ENCODE results near the gene DAAM2. TPM values are rescaled to one million over a fixed set of nuclear protein-coding genes. Genes with fewer than 3 reads are reported as not detected.

The DAAM2 gene
- total and polyA plus RNA-seq, 2 of the 8 experiments (the other 6 are each of a cell fraction or from before 2014, with no cell fraction given): 1.5 to 2.9 TPM

DNA sequence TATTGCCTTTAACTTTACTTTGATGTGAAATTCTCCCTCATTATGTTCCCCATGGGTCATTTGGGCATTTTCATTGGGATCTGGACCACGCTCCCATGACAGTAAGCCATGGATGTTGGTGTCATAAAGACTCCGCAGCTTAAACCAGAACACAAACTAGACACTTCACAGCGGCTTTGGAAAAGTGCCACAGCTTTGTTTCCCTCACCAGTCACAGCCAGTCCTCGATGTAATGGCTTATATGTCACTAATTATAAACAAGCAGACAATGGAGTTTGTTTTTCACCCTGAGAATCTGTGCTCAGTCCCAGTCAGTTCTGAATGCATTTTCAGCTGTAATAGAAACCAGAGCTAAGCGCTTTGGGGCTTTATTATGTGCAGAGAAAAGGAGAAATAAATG is 23.2 kb upstream of the DAAM2 start:
- H3K79me1 ChIP-seq (ENCODE audit: low read depth, low read length): no peaks in the 10 kb centered on the region
- H3K14ac ChIP-seq (ENCODE audit: insufficient read length): no peak overlapping the region
- H3K36me3 ChIP-seq (ENCODE audit: control insufficient read depth in 2 of 4, insufficient read depth in 4 of 4, low read length in 3 of 4): no peaks in the 10 kb centered on the region
- H3K4me3 ChIP-seq (ENCODE audit: extremely low read depth in 1 of 4, insufficient read depth in 2 of 4, low read depth in 3 of 4, low read length in 4 of 4): no peak overlapping the region
- H4K91ac ChIP-seq (replicated peaks; ENCODE audit: insufficient read length, low read length): no peak overlapping the region
- no peak overlapping the region for H3K4me2 ChIP-seq (ENCODE audit: insufficient read depth in 1 of 2, low read depth in 2 of 2, low read length in 2 of 2)
- no peak overlapping the region for H4K8ac ChIP-seq (ENCODE audit: extremely low read depth, insufficient read depth, low read length)
- no peak overlapping the region for H3K56ac ChIP-seq (replicated peaks; ENCODE audit: insufficient read length, low read depth, low read length)
- no peak overlapping the region for H2AK5ac ChIP-seq (ENCODE audit: low read depth, low read length)
- no peaks in the 10 kb centered on the region for H3K79me2 ChIP-seq (ENCODE audit: control insufficient read depth in 1 of 2, insufficient read depth in 2 of 2, low read length in 2 of 2)
- H2AFZ ChIP-seq (ENCODE audit: low read length): no peak overlapping the region
- POLR2A ChIA-PET (ENCODE audit: partially characterized antibody): no interaction called here
- CTCF ChIA-PET (ENCODE audit: partially characterized antibody): no interaction called here
- no peak overlapping the region for H3K18ac ChIP-seq (ENCODE audit: extremely low read depth, low read length)
- H4K20me1 ChIP-seq (replicated peaks in 1 of 2; ENCODE audit: control insufficient read depth in 1 of 2, insufficient read depth in 2 of 2, low read length in 2 of 2): no peaks in the 10 kb centered on the region
- H2BK5ac ChIP-seq (ENCODE audit: low read depth, low read length): no peak overlapping the region
- H3K4ac ChIP-seq (replicated peaks; ENCODE audit: insufficient read length, low read depth, low read length): no peak overlapping the region
- H3K27me3 ChIP-seq (replicated peaks in 1 of 4; ENCODE audit: control insufficient read depth in 3 of 4, extremely low read depth in 1 of 4, insufficient read depth in 3 of 4, low read length in 3 of 4): no peaks in the 10 kb centered on the region
- H2BK20ac ChIP-seq (ENCODE audit: low read length): no peak overlapping the region
- no peak overlapping the region for H4K5ac ChIP-seq (ENCODE audit: insufficient read length, low read depth, low read length)
- no peak overlapping the region for H3K9ac ChIP-seq (replicated peaks in 1 of 4; ENCODE audit: extremely low read depth in 1 of 4, low read depth in 3 of 4, low read length in 3 of 4)
- H3K4me1 ChIP-seq (replicated peaks in 1 of 4; ENCODE audit: control insufficient read depth in 3 of 4, insufficient read depth in 4 of 4, low read length in 3 of 4): no peaks in the 10 kb centered on the region
- no peak overlapping the region for H2BK15ac ChIP-seq (ENCODE audit: low read length)
- FAIRE-seq (no peak), DNase-seq (ENCODE audit: low read depth in 1 of 2, low spot score in 2 of 2) (no peak)
- H2BK120ac ChIP-seq (replicated peaks; ENCODE audit: low read depth, low read length): no peak overlapping the region
- no peak overlapping the region for H3K27ac ChIP-seq (ENCODE audit: low read depth, low read length)
- H3K23me2 ChIP-seq (ENCODE audit: low read depth, low read length): no peaks in the 10 kb centered on the region
- 95% methylated on average over 5 of the region's 5 CpGs; no CpG with 5 or more reads in 1 of the 2 experiments for WGBS, 2 experiments (ENCODE audit: extremely low coverage in 1 of 2, insufficient coverage in 1 of 2, insufficient read length in 1 of 2, insufficient replicate concordance in 2 of 2, low coverage in 1 of 2, low lambda C conversion rate in 2 of 2, missing lambda C conversion rate in 1 of 2)
- H3K9me3 ChIP-seq (ENCODE audit: insufficient read depth in 2 of 2, low read depth in 1 of 2, low read length in 1 of 2): no peaks in the 10 kb centered on the region
- no peak overlapping the region for H3K23ac ChIP-seq (ENCODE audit: insufficient read length)
- no peak overlapping the region for H2BK12ac ChIP-seq (ENCODE audit: low read depth, low read length)
- TF ChIP-seq, protein P1, sequence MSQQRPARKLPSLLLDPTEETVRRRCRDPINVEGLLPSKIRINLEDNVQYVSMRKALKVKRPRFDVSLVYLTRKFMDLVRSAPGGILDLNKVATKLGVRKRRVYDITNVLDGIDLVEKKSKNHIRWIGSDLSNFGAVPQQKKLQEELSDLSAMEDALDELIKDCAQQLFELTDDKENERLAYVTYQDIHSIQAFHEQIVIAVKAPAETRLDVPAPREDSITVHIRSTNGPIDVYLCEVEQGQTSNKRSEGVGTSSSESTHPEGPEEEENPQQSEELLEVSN (IDR thresholded peaks at IDR 0.05): no peak
- TF ChIP-seq HDAC6 (IDR thresholded peaks at IDR 0.05; ENCODE audit: low read depth, low read length): no peak
- TF ChIP-seq CHD1 (IDR thresholded peaks at IDR 0.05; ENCODE audit: low read depth, low read length): no peak
- no peak for TF ChIP-seq CHD2 (IDR thresholded peaks at IDR 0.05; ENCODE audit: low read length)
- TF ChIP-seq KDM1A (IDR thresholded peaks at IDR 0.05; ENCODE audit: borderline replicate concordance, low read length): no peak
- TF ChIP-seq JUND (IDR thresholded peaks at IDR 0.05; ENCODE audit: low read length): no peak
- TF ChIP-seq YY1 (IDR thresholded peaks at IDR 0.05; ENCODE audit: low read depth, low read length): no peak
- no peak for TF ChIP-seq POLR2AphosphoS5 (IDR thresholded peaks at IDR 0.05; ENCODE audit: low read depth, low read length)
- TF ChIP-seq ZNF274 (IDR thresholded peaks at IDR 0.05; ENCODE audit: borderline replicate concordance, extremely low read depth, low read length): no peak
- TF ChIP-seq, protein P2, sequence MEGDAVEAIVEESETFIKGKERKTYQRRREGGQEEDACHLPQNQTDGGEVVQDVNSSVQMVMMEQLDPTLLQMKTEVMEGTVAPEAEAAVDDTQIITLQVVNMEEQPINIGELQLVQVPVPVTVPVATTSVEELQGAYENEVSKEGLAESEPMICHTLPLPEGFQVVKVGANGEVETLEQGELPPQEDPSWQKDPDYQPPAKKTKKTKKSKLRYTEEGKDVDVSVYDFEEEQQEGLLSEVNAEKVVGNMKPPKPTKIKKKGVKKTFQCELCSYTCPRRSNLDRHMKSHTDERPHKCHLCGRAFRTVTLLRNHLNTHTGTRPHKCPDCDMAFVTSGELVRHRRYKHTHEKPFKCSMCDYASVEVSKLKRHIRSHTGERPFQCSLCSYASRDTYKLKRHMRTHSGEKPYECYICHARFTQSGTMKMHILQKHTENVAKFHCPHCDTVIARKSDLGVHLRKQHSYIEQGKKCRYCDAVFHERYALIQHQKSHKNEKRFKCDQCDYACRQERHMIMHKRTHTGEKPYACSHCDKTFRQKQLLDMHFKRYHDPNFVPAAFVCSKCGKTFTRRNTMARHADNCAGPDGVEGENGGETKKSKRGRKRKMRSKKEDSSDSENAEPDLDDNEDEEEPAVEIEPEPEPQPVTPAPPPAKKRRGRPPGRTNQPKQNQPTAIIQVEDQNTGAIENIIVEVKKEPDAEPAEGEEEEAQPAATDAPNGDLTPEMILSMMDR (IDR thresholded peaks at IDR 0.05; ENCODE audit: control extremely low read depth in 1 of 3, insufficient read depth in 1 of 3, low read depth in 1 of 3, low read length in 3 of 3): no peak
- TF ChIP-seq EGR1 (IDR thresholded peaks at IDR 0.05; ENCODE audit: borderline replicate concordance, low read depth, low read length): no peak
- TF ChIP-seq MAFK (IDR thresholded peaks at IDR 0.05; ENCODE audit: low read depth, low read length): no peak
- no peak for TF ChIP-seq FOSL1 (IDR thresholded peaks at IDR 0.05; ENCODE audit: insufficient read depth, low read depth, low read length)
